Measurements from ENCODE around the gene BORCS5.

DNA sequence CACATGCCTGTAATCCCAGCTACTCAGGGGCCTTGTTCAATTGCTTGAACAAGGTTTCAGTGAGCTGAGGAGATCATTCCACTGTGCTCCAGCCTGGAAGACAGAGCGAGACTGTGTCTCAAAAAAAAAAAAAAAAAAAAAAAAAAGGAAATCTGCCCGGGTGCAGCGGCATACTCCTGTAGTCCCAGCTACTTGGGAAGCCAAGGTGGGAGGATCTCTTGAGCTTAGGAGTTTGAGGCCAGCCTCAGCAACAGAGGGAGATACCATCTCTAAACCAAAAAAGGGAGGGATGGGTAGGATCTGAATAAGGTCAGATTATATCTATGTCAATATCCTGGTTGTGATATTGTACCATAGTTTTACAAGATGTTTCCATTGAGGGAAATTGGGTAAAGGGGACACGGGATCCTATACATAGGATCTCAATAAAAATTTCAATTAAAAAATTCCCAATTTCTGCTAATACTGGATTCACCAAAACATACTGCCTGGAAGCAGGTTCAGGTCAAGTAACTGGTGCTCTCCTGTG is 76.4 kb downstream of the BORCS5 start:
- no peak for TF ChIP-seq POLR2AphosphoS5 (IDR thresholded peaks at IDR 0.05; ENCODE audit: low read depth, low read length)
- TF ChIP-seq, protein P1, sequence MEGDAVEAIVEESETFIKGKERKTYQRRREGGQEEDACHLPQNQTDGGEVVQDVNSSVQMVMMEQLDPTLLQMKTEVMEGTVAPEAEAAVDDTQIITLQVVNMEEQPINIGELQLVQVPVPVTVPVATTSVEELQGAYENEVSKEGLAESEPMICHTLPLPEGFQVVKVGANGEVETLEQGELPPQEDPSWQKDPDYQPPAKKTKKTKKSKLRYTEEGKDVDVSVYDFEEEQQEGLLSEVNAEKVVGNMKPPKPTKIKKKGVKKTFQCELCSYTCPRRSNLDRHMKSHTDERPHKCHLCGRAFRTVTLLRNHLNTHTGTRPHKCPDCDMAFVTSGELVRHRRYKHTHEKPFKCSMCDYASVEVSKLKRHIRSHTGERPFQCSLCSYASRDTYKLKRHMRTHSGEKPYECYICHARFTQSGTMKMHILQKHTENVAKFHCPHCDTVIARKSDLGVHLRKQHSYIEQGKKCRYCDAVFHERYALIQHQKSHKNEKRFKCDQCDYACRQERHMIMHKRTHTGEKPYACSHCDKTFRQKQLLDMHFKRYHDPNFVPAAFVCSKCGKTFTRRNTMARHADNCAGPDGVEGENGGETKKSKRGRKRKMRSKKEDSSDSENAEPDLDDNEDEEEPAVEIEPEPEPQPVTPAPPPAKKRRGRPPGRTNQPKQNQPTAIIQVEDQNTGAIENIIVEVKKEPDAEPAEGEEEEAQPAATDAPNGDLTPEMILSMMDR (IDR thresholded peaks at IDR 0.05), result no peak

Measured in Panc1 (cell line).